SW 1271 (cell line): ENCODE results near the gene SCN3B.

Source experiments
- DNase-seq, 2 experiments: peaks; one replicate each; lab custom pipeline; 2025; lab: John Stamatoyannopoulos, UW

SCN3B gene

GRCh38 chr11:123597859-123598258, 56.6 kb downstream of the SCN3B start:
- DNase-seq, result no peak

GRCh38 chr11:123594921-123595320, 59.5 kb downstream of the SCN3B start:
- DNase-seq, result no peak

GRCh38 chr11:123594188-123594901, 60.1 kb downstream of the SCN3B start:
- no peak for DNase-seq

GRCh38 chr11:123593570-123593969, 60.9 kb downstream of the SCN3B start:
- DNase-seq, result no peak

GRCh38 chr11:123590296-123590912, 64.0 kb downstream of the SCN3B start:
- no peak for DNase-seq

- no peak for DNase-seq
Measured at GRCh38 chr11:123588864-123589262, 65.6 kb downstream of the SCN3B start.

GRCh38 chr11:123588117-123588863, 66.1 kb downstream of the SCN3B start:
- DNase-seq, result no peak

GRCh38 chr11:123587559-123587958, 66.9 kb downstream of the SCN3B start:
- no peak for DNase-seq

- DNase-seq, result no peak
Measured at GRCh38 chr11:123587044-123587443, 67.4 kb downstream of the SCN3B start.

- no peak for DNase-seq
Measured at GRCh38 chr11:123586568-123586967, 67.9 kb downstream of the SCN3B start.

- no peak for DNase-seq
Measured at GRCh38 chr11:123585706-123586105, 68.7 kb downstream of the SCN3B start.

- DNase-seq, result no peak
Measured at GRCh38 chr11:123585206-123585605, 69.2 kb downstream of the SCN3B start.

- DNase-seq, result no peak
Measured at GRCh38 chr11:123584737-123585136, 69.7 kb downstream of the SCN3B start.

- DNase-seq, result no peak
Measured at GRCh38 chr11:123584186-123584585, 70.2 kb downstream of the SCN3B start.

- no peak for DNase-seq
Measured at GRCh38 chr11:123582992-123583504, 71.4 kb downstream of the SCN3B start.

GRCh38 chr11:123581651-123582399, 72.6 kb downstream of the SCN3B start:
- no peak for DNase-seq

GRCh38 chr11:123580557-123581275, 73.7 kb downstream of the SCN3B start:
- DNase-seq, result peak in 1 of 2 experiments; percentile 46

- no peak for DNase-seq
Measured at GRCh38 chr11:123580137-123580536, 74.3 kb downstream of the SCN3B start.

- no peak for DNase-seq
Measured at GRCh38 chr11:123579482-123579812, 75.0 kb downstream of the SCN3B start.
